Mesodermal cell (in vitro differentiated cells): Measurements from ENCODE around the gene ACE.

Experiments
- H3K27ac ChIP-seq: 2 replicates; pipeline ENCODE4 v1.7.0; 2013; ENCODE audit warnings: mild to moderate bottlenecking, low read depth, low read length, moderate library complexity; ENCODE audit not compliant: severe bottlenecking
- H3K36me3 ChIP-seq: 2 replicates; pipeline ENCODE4 v1.7.1; 2013; ENCODE audit warnings: mild to moderate bottlenecking, low read length, moderate library complexity; ENCODE audit not compliant: control insufficient read depth, insufficient read depth
- H3K4me1 ChIP-seq: one replicate; pipeline ENCODE4 v1.7.1; 2013; ENCODE audit warnings: mild to moderate bottlenecking, low read length; ENCODE audit not compliant: insufficient read depth, control insufficient read depth, poor library complexity, severe bottlenecking
- H3K4me3 ChIP-seq: 2 replicates; pipeline ENCODE4 v1.7.0; 2013; ENCODE audit warnings: low read length, control low read depth, mild to moderate bottlenecking; ENCODE audit not compliant: insufficient read depth, poor library complexity, severe bottlenecking; ENCODE audit errors: extremely low read depth
- H3K9me3 ChIP-seq: 2 replicates; pipeline ENCODE4 v1.7.1; 2013; ENCODE audit warnings: mild to moderate bottlenecking, low read length, moderate library complexity; ENCODE audit not compliant: control insufficient read depth
- WGBS, 2 experiments: methylation state at CpG; one replicate each; pipeline ENCODE4 v1.1.5; 2013; ENCODE audit warnings: missing lambda C conversion rate in 2 of 2; ENCODE audit not compliant: insufficient coverage in 2 of 2; 5-methylcytosine and 5-hydroxymethylcytosine counted together

The ACE gene

DNA sequence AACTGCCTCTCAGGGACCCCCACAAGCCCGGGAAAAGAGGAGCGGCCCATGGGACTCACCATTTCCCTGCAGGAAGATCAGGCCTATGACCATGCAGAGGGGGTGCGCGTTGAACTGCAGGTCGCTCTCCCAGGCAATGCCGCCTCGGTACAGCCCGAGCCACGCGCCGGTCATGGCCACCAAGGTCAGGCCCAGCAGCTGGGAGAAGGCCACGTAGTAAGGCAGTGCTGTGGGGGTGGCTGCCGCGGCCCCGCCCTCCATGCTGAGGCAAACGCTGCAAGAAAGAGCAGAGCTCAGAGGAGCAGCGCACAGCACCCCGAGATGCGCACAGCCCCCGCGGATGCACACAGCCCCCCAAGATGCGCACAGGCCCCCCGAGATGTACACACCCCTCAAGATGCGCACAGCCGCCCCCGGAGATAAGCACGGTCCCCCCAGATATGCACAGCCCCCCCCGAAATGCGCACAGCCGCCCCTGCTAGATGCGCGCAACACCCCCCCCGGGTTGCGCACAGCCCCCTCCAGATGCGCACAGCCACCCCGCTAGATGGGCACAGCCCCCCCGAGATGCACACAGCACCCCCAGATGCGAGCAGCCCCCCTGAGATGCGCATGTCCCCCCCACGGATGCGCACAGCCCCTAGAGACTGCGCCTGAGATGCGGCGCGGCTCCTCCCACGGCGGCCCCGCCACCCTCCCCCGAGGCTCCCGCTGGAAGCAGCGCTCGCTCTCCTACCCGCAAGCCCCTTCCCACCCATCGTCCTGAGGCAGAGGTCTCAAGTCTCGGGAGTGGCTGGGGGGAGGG is 39.4 kb upstream of the ACE start:
- no peak overlapping the region for H3K27ac ChIP-seq
- no peaks in the 10 kb centered on the region for H3K9me3 ChIP-seq
- H3K4me3 ChIP-seq: no peak overlapping the region
- peaks cover 34% of the 10 kb centered on the region for H3K4me1 ChIP-seq
- WGBS, 2 experiments: 86 to 94% methylated on average over 30 to 50 of the region's 55 CpGs
- H3K36me3 ChIP-seq: peaks cover 8% of the 10 kb centered on the region

DNA sequence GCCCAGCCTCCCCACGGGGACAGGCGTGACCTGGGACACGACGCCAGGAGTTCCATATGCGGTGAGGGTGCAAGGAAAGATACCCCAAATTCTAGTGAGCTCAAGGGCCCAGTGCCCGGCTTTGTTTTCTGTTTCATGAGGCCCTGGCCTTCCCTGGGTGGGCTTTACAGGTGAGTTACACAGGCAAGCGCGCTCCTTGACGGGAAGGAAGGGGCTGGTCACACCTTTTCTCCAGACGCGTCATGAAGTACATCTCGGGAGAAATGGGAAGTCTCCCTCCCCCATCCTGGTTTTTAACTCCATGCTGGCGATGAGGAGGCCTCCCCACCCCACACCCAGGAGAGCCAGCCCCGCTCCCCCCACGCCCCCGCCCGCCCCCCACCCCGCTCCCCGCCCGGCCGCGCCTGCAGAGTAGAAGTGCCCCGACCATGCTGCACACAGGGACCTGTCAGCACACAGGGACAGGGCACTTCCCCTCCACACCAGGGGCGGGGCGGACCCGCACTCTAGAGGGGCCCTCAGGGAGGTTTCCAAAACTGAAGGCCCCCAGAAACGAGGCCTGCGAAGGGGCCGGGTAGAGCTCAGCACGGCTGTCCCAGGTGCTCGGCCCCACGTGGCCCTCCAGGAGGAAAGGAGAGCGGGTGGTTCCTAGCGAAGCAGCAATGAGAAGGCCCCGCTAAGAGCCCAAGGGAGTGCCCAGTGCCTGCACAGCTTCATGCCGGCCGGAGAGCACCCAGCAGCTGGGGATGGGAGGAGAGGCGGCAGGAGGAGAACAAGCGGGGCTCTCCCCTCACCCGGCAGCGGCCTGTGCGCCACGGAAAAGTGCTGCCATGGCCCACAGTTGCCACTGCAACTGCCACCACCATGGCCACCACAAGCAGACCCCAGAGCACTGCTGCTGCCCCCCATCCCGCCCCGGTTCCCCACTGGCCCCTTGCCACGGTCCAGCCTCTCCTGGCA is 38.5 kb upstream of the ACE start:
- Histone ChIP-seq H3K9me3 (no peaks in the 10 kb centered on the region), H3K4me3 (no peak overlapping the region), H3K36me3 (peaks cover 8% of the 10 kb centered on the region), H3K27ac (no peak overlapping the region), H3K4me1 (peaks cover 27% of the 10 kb centered on the region)
- 89 to 97% methylated on average over 25 to 36 of the region's 46 CpGs for WGBS, 2 experiments

DNA sequence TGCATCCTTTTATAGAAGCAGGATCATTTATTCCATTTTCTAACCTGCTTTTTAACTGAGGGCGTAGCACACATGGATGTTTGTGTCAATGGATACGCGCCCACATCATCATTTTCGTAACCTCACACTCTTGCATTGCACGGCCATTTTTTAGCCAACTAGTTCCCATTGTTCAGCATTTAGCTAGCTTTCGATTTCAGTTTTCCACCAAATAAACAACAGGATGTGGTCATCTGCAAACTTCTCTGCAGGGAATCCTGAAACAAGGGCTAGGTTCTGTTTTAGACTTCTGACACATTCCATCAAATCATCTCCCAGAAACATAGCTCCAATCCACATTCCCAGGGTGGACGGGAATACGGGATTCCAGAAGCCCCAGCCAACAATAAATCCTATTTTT is 37.2 kb upstream of the ACE start:
- no peak overlapping the region for H3K4me3 ChIP-seq
- no peaks in the 10 kb centered on the region for H3K9me3 ChIP-seq
- no peak overlapping the region for H3K27ac ChIP-seq
- H3K36me3 ChIP-seq: peaks cover 8% of the 10 kb centered on the region
- 95 to 98% methylated on average over 8 of the region's 8 CpGs for WGBS, 2 experiments
- H3K4me1 ChIP-seq: peaks cover 14% of the 10 kb centered on the region

- Histone ChIP-seq H3K9me3 (no peaks in the 10 kb centered on the region), H3K27ac (no peak overlapping the region), H3K4me3 (no peak overlapping the region), H3K4me1 (peaks cover 12% of the 10 kb centered on the region), H3K36me3 (peaks cover 5% of the 10 kb centered on the region)
- 83 to 86% methylated on average over 18 to 22 of the region's 22 CpGs for WGBS, 2 experiments
Measured at GRCh38 chr17:63440127-63440769, 36.6 kb upstream of the ACE start.

DNA sequence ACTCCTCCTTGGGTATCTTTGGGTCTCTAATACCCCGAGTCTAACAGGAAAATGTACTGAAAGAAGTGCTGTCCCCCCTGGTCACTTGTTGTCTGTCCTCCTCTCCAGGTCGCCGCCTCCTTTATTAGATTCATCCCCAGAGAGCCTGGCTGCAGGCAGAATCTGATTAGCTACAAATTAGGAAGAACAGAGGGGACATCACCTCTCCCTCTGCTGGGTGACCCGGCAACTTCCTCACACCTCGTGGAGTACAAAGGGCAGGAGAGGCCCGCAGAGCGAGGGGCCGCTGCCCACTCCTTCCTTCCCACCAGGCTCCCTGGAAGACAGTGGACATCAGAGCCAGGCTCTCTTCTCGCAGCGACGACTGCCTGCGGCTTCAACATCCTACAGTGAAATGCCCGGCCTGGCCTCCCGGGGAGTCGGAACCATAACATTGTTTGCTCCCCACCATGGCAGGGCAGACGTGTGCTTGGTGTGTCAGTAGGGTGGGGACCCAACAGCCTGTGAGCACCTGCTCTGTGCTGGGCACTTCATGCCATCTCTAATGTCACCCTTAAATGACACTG is 36.0 kb upstream of the ACE start:
- no peak overlapping the region for H3K27ac ChIP-seq
- H3K9me3 ChIP-seq: no peaks in the 10 kb centered on the region
- 83 to 85% methylated on average over 13 to 15 of the region's 16 CpGs for WGBS, 2 experiments
- peaks cover 12% of the 10 kb centered on the region for H3K4me1 ChIP-seq
- no peaks in the 10 kb centered on the region for H3K36me3 ChIP-seq
- H3K4me3 ChIP-seq: no peak overlapping the region

- WGBS, 2 experiments: 92% methylated on average over 9 to 12 of the region's 13 CpGs
- no peak overlapping the region for H3K27ac ChIP-seq
- H3K4me3 ChIP-seq: no peak overlapping the region
- peaks cover 12% of the 10 kb centered on the region for H3K4me1 ChIP-seq
- no peaks in the 10 kb centered on the region for H3K36me3 ChIP-seq
- H3K9me3 ChIP-seq: no peaks in the 10 kb centered on the region
Measured at GRCh38 chr17:63441654-63442053, 35.2 kb upstream of the ACE start.

- 93 to 98% methylated on average over 5 to 8 of the region's 8 CpGs for WGBS, 2 experiments
Measured at GRCh38 chr17:63442074-63442473, 34.8 kb upstream of the ACE start.

DNA sequence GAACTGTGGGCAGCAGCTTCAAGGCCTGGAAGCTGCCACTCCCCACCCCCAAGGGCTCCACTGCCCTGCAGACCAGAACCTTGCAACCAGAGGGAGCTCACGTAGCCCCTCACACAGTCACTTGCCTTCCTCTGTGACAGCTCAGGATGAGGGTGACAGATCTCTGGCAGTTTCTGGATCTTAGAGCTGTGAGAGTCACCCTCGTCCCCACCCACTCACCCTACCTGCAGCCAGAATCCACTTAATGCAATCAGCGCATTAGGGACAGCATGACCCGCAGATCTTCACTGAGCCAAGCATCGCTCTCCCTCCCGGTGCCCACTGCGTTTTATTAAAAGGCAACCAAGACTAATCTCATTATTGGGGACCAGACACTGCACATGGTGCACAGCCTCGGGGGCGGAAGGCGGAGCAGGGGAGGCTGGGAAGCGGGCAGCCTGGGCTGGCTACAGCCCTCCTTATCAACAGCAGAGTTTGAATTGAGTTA is 34.3 kb upstream of the ACE start:
- no peaks in the 10 kb centered on the region for H3K36me3 ChIP-seq
- no peaks in the 10 kb centered on the region for H3K9me3 ChIP-seq
- H3K4me1 ChIP-seq: peaks cover 12% of the 10 kb centered on the region
- 84 to 87% methylated on average over 9 to 11 of the region's 11 CpGs for WGBS, 2 experiments
- no peak overlapping the region for H3K27ac ChIP-seq
- H3K4me3 ChIP-seq: no peak overlapping the region

More at GRCh38 chr17:63442074-63442473, 34.8 kb upstream of the ACE start:
- H3K27ac ChIP-seq: no peak overlapping the region
- H3K4me1 ChIP-seq: peaks cover 10% of the 10 kb centered on the region
- no peak overlapping the region for H3K4me3 ChIP-seq
- H3K9me3 ChIP-seq: no peaks in the 10 kb centered on the region
- no peaks in the 10 kb centered on the region for H3K36me3 ChIP-seq

DNA sequence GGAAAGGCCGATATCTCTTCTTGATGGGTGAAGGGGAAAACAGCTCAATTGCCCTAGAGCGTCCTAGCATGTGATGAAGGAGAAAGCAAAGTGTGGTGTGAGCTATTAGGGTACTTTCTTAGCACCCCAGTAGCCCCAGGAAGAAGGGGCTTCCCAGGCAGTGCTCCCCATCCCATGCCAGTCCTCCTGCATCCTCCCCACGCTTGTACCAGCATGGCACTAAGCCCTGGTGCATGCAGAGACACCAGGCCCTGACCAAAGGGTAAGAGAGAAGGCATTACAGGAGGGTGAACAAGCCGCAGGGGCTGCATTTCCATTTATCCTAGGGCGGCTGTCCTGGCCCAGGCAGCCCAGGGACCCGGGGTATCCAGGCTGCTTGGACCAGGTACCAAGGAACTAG is 33.8 kb upstream of the ACE start:
- Histone ChIP-seq H3K27ac (no peak overlapping the region), H3K36me3 (no peaks in the 10 kb centered on the region), H3K9me3 (no peaks in the 10 kb centered on the region), H3K4me3 (no peak overlapping the region), H3K4me1 (peaks cover 17% of the 10 kb centered on the region)
- 98% methylated on average over 5 to 6 of the region's 6 CpGs for WGBS, 2 experiments

GRCh38 chr17:63444457-63444856 is 32.4 kb upstream of the ACE start:
- Histone ChIP-seq H3K4me3 (no peak overlapping the region), H3K9me3 (no peaks in the 10 kb centered on the region), H3K4me1 (peaks cover 17% of the 10 kb centered on the region), H3K27ac (no peak overlapping the region), H3K36me3 (no peaks in the 10 kb centered on the region)
- 85 to 88% methylated on average over 2 of the region's 3 CpGs for WGBS, 2 experiments
